Brain microvascular endothelial cell (primary cell): Measurements from ENCODE around the gene IQSEC1.
A peak's percentile ranks its signal among the peaks of the same experiment; 100 is the strongest.

ENCODE experiments used
- DNase-seq: peaks from one replicate; pipeline ENCODE4 v3.0.0-alpha.2; 2020
- H3K27ac ChIP-seq: fragments of 250-450 bp; sonication (Bioruptor Pico); 2 replicates; pipeline ENCODE4 v1.5.1; 2020; ENCODE audit warnings: mild to moderate bottlenecking, moderate library complexity
- H3K27me3 ChIP-seq: fragments of 250-450 bp; sonication (Bioruptor Pico); replicated peaks from 2 replicates; pipeline ENCODE4 v1.5.1; 2020; ENCODE audit warnings: mild to moderate bottlenecking
- H3K36me3 ChIP-seq: fragments of 250-450 bp; sonication (Bioruptor Pico); replicated peaks from 2 replicates; pipeline ENCODE4 v1.5.1; 2020; ENCODE audit warnings: mild to moderate bottlenecking
- H3K4me3 ChIP-seq: 2 replicates; pipeline ENCODE4 v1.5.1; 2011; ENCODE audit warnings: low read depth, mild to moderate bottlenecking, control low read depth, low read length, moderate library complexity
- in situ Hi-C: cut with HindIII; loops from 2 replicates; pipeline ENCODE4 v1.10.0; 2017; ENCODE audit warnings: low sequenced_read_pairs, low pct_ligation_motif_present
- TF ChIP-seq, protein P1 (sequence below): IDR thresholded peaks from 2 replicates; pipeline ENCODE4 v1.5.1; 2011; ENCODE audit warnings: low read depth, mild to moderate bottlenecking, moderate library complexity, low read length, control low read depth, inconsistent platforms; ENCODE audit errors: missing control alignments

Gene IQSEC1

DNA sequence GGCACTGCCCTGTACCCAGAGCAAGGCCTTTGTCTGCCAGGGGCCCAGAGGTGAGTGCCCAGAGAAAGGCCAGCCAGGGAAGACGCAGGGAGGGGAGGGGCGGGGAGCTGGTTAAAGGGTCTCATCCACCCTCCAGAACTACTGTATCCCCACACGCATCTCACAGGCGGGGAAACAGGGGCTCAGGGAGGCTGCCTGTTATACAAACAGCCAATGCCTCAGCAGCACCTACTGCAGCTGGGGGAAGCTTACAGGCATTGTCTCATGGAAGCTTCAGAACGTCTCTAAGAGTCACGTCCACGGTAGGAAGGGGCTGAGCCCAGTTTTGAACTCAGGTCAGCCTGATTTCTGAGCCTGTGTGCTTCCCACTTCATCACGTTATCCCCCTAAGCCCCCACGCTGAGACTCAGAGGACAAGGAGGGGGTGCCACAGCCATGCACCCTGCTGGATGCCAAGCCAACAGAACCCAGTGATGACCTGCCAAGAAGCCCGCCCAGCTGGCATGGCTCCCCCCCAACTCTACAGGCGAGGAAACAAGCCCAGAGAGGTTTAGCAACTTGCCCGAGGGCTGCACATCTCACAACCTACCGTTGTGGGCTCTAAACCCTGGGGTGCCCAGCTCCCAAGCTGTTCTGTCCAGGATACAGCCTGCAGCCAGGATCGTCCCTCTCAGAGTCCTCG is 54.5 kb downstream of the IQSEC1 start:
- Histone ChIP-seq H3K36me3 (no peaks in the 10 kb centered on the region), H3K27me3 (no peaks in the 10 kb centered on the region), H3K4me3 (peak overlapping the region; percentile 26), H3K27ac (no peak overlapping the region)
- in situ Hi-C loops = no loop called here
- TF ChIP-seq, protein P1, sequence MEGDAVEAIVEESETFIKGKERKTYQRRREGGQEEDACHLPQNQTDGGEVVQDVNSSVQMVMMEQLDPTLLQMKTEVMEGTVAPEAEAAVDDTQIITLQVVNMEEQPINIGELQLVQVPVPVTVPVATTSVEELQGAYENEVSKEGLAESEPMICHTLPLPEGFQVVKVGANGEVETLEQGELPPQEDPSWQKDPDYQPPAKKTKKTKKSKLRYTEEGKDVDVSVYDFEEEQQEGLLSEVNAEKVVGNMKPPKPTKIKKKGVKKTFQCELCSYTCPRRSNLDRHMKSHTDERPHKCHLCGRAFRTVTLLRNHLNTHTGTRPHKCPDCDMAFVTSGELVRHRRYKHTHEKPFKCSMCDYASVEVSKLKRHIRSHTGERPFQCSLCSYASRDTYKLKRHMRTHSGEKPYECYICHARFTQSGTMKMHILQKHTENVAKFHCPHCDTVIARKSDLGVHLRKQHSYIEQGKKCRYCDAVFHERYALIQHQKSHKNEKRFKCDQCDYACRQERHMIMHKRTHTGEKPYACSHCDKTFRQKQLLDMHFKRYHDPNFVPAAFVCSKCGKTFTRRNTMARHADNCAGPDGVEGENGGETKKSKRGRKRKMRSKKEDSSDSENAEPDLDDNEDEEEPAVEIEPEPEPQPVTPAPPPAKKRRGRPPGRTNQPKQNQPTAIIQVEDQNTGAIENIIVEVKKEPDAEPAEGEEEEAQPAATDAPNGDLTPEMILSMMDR = no peak
- no peak for DNase-seq

GRCh38 chr3:13018043-13018451 is 55.2 kb downstream of the IQSEC1 start:
- Histone ChIP-seq H3K27me3 (no peaks in the 10 kb centered on the region), H3K27ac (no peak overlapping the region), H3K4me3 (no peak overlapping the region), H3K36me3 (no peaks in the 10 kb centered on the region)
- TF ChIP-seq, protein P1 = no peak
- no peak for DNase-seq
- in situ Hi-C loops = no loop called here

GRCh38 chr3:13017361-13018042 is 55.7 kb downstream of the IQSEC1 start:
- Histone ChIP-seq H3K27ac (no peak overlapping the region), H3K4me3 (no peak overlapping the region), H3K36me3 (no peaks in the 10 kb centered on the region), H3K27me3 (no peaks in the 10 kb centered on the region)
- DNase-seq = no peak
- in situ Hi-C loops = no loop called here
- TF ChIP-seq, protein P1 = no peak

DNA sequence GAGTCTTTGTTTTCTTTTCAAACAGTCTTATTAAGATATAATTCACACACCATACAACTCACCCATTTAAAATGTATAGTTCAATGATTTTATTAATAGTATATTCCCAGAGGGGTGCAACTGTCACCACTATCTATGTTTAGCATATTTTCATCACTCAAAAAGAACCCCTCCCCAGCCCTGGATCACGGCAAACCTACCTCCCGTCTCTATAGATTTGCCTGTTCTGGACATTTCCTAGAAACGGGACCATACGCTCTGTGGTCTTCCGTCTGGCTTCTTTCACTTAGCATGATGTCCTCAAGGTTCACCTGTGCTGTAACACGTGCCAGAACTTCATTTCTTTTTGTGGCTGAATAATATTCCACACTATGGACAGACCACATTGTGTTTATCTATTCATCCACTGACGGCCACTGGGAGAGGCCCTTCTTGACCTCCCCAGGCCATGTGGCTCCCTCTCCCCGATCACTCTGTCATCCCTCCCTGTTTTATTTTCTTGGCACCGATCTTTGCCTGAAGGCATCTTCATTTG is 56.4 kb downstream of the IQSEC1 start:
- no peak overlapping the region for H3K27ac ChIP-seq
- H3K27me3 ChIP-seq = no peaks in the 10 kb centered on the region
- TF ChIP-seq, protein P1 = no peak
- no peaks in the 10 kb centered on the region for H3K36me3 ChIP-seq
- in situ Hi-C loops = no loop called here
- no peak overlapping the region for H3K4me3 ChIP-seq
- no peak for DNase-seq

DNA sequence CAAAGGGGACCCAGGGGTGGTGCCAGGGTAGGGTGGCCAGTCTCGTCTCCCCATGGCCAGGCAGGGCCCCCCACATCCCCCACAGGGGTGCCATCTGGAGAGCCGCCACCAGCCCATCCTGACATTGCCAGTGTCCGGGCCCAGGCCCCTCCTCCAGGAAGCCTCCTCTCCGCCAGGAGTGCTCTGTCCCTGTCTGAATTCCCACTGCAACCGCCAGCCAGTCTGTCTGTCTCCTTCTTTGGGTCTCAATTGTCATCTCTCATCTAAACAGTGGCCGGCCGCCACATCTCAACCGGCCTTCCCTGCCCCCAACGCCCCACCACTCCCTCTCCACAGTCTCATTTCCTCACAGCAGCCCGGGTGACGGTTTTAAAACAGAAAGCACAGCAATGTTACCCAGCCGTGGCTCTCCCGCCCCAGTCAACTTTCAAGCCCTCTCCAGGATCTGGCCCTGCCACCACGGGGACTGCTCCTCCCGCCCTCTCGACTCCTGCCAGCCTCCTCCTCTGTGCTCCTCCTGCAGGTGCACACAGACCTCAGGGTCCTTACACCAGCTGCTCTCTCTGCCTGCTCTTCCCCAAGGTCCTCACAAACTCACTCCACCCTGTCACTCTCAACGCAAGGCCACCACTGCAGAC is 57.0 kb downstream of the IQSEC1 start:
- Histone ChIP-seq H3K27me3 (no peaks in the 10 kb centered on the region), H3K4me3 (no peak overlapping the region)

More for the DNA sequence above, 57.0 kb downstream of the IQSEC1 start:
- TF ChIP-seq, protein P1 = no peak
- no peak for DNase-seq
- Histone ChIP-seq H3K36me3 (no peaks in the 10 kb centered on the region), H3K27ac (no peak overlapping the region)
- in situ Hi-C loops = no loop called here
